Measurements from ENCODE around the gene CD27.

GRCh38 chr12:6488240-6488639 lies 43.5 kb downstream of the CD27 start:
- TF ChIP-seq EZH2phosphoT487 (IDR thresholded peaks at IDR 0.05; ENCODE audit: unreplicated experiment) (no peak), EZH2 (IDR thresholded peaks at IDR 0.05; ENCODE audit: low read depth, unreplicated experiment) (no peak), JUNB (IDR thresholded peaks at IDR 0.05; ENCODE audit: unreplicated experiment) (no peak)
